Skin epidermis (tissue), 12 donors: ENCODE results near the gene WAC.
"Not testable (repeated sequence)": the region's sequence is repeated elsewhere in the genome, so short reads cannot be mapped to it uniquely, and the experiment has no call there.

Experiments used
- H3K27ac ChIP-seq, 21 experiments: fragments of 200-600 bp; sonication (generic) in 11 of 21; one replicate each; pipeline ENCODE4 v1.5.0; 2020; ENCODE audit warnings: mild to moderate bottlenecking in 3 of 21, inconsistent platforms in 2 of 21, moderate library complexity in 2 of 21
- H3K4me3 ChIP-seq, 7 experiments: fragments of 200-600 bp; sonication (generic) in 2 of 7; one replicate each; pipeline ENCODE4 v1.5.0; 2020; ENCODE audit warnings: inconsistent platforms in 2 of 7, mild to moderate bottlenecking in 2 of 7, moderate library complexity in 1 of 7

Gene WAC

DNA sequence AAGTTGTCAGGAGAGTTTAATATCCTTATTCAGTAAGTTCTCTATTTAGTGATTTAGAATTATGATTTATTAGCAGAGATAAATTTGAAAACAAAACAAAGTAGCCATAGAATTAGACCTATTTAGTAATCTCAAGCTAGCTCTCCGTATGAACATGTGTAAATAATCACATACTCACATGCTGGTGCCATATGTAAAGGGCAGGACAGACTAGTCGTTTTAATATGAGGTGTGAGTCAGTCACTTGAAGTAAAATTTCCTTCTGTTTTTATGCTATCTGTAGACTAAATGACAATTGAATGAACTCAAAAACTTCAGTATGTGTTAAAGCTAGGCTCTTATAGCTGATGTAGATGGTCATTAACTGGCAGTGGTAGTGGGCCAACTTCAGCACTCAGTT, 67.1 kb downstream of the WAC start:
- Histone ChIP-seq H3K27ac (no peak overlapping the region), H3K4me3 (no peak overlapping the region)

DNA sequence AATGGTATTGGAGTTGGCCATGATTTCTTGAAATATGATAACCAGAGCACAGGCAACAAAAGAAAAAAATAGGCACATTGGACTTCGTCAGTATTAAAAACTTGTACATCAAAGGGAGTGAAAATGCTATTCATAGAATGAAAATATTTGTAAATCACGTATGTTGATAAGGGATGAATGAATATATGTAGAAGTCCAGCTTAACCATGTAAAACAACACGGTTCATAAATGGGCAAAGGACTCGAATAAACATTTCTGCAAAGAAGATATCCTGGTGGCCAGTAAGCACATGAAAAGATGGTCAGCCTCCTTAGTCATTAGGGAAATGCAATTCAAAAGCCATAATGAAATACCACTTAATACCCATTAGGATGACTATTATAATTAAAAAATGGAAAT, 68.1 kb downstream of the WAC start:
- Histone ChIP-seq H3K4me3 (no peak overlapping the region), H3K27ac (no peak overlapping the region)

DNA sequence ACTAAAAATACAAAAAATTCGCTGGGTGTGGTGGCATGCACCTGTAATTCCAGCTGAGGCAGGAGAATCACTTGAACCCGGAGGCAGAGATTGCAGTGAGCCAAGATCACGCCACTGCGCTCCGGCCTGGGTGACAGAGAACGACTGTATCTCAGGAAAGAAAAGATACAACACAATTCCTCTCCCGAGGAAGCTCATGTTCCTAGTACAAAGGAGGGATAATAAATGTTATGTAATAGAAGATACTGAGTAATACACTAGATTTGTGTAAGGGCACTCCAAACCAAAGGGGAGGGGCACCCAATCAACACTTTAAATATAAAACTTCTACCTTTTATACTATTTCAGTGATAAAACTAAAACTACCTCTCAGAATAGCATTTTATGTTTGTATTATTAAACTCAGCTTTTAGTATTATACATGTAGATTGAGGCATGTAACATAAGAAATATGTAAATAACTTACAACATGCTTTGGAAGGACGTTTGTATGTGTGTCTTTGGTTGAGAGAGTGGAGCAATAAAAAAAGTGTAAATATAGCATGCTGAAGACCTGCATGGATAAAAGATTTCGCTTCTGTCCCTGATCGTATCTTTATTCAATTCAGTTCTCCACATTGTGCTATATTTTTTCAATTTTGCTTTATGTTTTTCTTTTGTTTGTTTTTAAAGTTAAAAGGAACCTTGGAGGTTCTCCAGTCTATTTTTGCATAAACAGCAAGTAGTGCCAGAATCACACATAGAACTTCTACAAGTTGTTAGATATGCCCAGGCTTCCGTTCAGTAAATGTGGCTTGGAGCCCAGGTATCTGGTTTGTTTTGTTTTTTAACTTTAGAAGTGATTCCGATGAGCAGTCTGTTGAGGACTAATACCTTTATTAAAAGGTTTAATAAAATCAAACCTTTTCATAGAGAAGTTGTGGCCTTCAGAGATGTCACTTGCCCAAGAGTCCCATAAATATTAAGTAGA, 71.9 kb downstream of the WAC start:
- H3K4me3 ChIP-seq: no peak overlapping the region
- no peak overlapping the region for H3K27ac ChIP-seq

DNA sequence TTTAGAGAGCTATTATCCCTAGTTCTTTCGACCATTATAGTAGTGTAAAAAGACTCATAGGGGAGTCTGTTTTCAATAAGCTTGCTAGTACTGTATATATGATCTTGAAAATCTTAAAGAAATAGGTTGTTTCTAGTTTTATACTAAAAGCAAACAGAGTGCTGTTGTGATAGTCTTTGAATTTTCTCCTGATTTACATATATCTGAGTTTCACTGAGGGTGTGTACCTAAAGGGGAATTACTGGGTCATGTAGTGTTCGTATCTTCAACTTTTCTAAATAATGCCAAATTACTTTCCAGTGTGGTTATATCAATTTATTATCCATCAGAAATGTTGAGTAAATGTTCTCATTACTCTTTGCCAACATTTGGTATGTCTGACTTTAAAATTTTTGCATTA, 73.7 kb downstream of the WAC start:
- no peak overlapping the region for H3K27ac ChIP-seq
- no peak overlapping the region for H3K4me3 ChIP-seq

DNA sequence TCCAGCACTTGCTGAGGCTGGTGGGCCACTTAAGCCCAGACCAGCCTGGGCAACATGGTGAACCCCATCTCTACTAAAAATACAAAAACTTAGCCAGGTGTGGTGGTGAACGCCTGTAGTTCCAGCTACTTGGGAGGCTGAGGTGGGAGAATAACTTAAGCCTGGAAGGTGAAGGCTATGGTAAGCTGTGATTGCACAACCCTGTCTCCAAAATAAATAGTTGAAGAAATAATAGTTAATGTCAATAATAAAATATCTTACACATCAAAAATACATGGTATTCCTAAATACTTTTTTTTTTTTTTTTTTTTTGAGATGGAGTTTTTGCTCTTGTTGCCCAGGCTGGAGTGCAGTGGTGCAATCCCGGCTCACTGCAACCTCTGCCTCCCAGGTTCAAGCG, 76.7 kb downstream of the WAC start:
- not testable (repeated sequence) for H3K27ac ChIP-seq

DNA sequence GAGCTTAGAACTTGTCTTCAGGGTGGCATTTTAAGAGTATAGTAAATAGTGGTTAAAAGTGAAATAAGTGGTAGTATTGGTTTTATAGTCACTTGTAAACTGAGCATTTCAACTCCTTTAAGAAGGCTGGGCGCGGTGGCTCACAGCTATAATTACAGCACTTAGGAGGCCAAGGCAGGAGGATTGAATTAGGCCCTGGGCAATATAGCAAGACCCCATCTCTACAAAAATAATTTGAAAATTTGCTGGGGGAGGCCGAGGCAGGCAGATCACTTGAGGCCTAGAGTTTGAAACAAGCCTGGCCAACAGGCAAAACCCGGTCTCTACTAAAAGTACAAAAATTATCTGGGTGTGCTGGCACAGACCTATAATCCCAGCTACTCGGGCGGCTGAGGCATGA, 80.0 kb downstream of the WAC start:
- Histone ChIP-seq H3K4me3 (no peak overlapping the region), H3K27ac (no peak overlapping the region)

More for the DNA sequence above, 76.7 kb downstream of the WAC start:
- not testable (repeated sequence) for H3K4me3 ChIP-seq

DNA sequence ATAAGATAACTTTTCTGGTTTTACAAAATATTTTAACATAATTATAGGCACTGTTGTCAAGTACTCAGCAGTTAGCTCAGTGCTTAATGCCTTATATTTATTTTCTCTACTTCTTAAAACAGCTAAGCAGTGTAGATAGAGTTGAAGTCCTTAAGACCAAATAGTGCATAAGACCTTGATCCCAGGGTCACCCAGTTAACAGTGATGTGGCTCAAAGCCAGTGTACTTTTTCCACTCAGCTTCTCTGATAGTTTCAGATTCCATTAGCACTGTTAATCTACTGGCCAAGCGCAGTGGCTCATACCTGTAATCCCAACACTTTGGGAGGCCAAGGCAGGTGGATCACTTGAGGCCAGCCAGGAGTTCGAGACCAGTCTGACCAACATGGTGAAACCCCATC, 83.6 kb downstream of the WAC start:
- Histone ChIP-seq H3K4me3 (no peak overlapping the region), H3K27ac (no peak overlapping the region)

DNA sequence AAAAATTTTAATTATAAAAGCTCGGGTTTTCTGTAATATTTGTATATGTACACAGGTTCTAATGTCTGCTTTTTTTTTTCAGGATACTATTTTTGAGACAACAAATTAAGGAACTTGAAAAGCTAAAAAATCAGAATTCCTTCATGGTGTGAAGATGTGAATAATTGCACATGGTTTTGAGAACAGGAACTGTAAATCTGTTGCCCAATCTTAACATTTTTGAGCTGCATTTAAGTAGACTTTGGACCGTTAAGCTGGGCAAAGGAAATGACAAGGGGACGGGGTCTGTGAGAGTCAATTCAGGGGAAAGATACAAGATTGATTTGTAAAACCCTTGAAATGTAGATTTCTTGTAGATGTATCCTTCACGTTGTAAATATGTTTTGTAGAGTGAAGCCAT, 86.5 kb downstream of the WAC start:
- Histone ChIP-seq H3K27ac (no peak overlapping the region), H3K4me3 (no peak overlapping the region)

DNA sequence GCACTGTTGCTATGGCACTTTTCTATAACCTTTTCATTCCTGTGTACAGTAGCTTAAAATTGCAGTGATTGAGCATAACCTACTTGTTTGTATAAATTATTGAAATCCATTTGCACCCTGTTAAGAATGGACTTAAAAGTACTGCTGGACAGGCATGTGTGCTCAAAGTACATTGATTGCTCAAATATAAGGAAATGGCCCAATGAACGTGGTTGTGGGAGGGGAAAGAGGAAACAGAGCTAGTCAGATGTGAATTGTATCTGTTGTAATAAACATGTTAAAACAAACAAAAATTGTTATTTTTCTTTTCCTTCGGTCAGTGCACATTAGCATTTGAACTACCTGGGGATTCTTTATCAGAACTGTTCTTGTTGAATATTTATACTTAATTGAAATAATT, 87.3 kb downstream of the WAC start:
- H3K4me3 ChIP-seq: no peak overlapping the region
- no peak overlapping the region for H3K27ac ChIP-seq

DNA sequence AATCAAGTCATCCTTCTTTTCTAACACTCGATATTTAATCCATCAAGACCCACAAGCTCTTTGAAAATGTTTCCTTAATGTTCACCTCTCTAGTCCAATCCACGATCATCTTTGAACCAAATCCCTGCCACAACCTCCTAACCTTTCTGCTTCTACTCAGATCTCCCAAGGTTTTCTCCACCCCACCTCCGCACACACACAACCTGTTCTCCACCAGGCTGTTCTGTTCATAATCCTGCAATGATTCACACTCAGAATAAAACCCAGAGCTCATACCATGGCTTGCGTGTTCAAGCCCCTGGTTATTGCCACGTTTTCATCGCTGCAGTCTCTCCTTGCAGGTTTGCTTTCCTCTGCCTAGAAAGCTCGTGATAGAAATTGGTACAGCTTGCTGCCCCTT, 90.6 kb downstream of the WAC start:
- no peak overlapping the region for H3K4me3 ChIP-seq
- no peak overlapping the region for H3K27ac ChIP-seq

DNA sequence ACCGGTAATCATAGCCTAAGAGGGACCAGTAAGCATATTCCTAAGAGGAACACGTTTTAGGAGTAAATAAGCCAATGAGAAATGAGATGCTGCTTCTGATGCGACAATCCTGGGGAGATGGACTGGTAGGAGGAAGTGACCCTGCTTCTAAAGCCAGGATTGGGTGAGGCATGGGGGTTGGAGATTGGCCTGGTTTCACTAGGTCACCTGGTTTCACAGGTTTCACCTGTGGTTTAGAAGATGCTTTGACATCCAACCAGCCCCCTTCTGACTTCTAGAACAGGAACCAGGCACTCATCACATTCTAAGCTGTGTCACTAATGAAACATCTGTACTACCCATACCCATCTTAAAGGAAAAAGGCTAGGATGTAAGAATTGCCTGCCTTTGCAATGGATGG, 91.4 kb downstream of the WAC start:
- no peak overlapping the region for H3K27ac ChIP-seq
- no peak overlapping the region for H3K4me3 ChIP-seq

DNA sequence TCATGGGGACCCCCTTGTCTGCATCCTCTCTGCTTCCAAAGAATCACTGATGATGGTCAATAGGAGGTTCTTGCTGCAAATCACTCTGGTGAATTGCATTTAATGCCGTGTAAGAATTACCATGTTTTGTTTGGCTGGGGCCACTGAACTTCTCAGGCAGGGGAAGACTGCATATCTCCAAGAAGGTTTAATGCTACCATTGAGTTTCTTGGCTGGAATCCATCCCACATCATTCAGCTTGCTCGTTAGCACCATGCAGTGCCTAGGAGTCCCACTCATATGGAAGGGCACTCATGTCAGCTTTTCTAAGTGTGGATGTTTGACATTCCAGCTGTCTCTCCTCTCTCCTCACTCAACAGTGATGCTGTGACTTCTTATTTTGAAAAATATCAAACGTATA, 94.2 kb downstream of the WAC start:
- Histone ChIP-seq H3K27ac (no peak overlapping the region), H3K4me3 (no peak overlapping the region)

DNA sequence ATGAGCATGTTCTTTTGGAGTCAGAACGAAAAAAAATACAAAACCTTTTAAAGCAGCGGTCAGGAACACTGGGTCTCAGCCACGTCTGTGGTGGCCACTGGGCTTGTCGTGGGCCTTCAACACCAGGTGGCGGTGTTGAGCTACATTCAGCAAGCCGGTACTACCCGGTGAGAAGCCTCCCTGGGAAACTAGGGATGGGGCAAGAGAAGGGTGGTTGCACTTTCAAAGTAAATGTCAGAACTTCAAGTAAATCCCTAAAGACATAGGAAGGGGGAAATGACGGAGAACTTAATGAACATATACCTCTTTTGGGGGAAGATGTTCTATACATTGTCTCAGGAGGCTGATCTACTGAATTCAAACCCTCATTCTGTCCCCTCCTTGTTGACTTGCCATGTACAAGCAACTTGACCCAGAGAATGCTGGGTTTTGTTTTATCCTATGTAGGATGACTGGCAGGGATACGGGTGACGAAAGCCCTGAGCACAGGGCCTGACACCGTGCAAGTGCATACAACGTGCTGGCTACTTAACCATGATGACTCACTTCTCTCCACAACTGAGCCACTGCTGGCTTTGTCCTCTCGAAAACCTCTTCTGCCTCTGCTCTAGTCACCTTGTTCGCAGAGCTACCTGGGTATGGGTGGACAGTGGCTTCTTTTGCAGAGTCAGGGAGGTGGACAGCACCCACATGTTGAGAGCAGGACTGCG, 95.4 kb downstream of the WAC start:
- H3K4me3 ChIP-seq: no peak overlapping the region
- no peak overlapping the region for H3K27ac ChIP-seq

DNA sequence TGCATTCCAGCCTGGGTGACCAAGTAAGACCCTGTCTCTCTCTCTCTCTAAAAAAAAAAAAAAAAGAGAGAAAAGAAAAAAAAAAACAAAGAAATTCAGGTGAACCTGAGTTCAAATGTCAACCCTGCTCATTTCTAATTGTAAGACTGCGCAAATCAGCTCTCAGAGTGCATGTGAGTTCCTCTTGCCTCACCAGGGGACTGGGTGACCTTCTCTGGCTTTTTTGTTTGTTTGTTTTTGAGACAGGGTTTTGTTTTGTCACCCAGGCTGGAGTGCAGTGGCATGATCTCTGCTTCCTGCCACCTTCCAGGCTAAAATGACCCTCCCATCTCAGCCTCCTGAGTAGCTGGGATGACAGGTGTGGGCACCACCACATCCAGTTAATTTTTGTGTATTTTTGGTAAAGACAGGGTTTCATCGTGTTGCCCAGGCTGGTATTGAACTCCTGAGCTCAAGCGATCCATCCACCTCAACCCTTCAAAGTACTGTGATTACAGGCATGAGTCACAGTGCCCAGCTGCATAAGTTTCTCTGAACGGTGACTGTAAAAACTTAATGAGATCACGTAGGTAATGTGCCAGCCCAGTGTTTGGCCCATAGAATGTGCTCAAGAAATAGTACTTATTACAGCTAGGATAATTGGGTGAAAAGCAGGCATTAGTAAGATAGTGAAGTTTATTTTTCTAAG, 99.1 kb downstream of the WAC start:
- Histone ChIP-seq H3K4me3 (no peak overlapping the region), H3K27ac (no peak overlapping the region)

DNA sequence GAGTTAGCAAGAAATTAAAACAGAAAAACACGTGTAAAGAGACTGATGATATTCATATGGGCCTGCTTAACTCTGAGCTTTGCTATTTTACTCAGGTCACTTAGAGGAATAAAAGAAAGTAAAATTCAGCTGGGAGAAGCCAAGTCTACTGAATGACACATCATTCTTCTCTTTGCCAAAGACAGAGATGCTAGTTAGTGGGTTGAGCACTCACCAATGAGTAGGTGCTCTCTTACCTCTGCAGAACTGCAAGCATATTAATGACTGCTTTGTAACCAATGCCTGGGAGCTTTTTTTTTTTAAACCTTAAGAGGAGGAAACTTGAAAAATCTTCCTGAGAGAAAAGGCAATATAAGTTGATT, 99.6 kb downstream of the WAC start:
- no peak overlapping the region for H3K4me3 ChIP-seq
- no peak overlapping the region for H3K27ac ChIP-seq

DNA sequence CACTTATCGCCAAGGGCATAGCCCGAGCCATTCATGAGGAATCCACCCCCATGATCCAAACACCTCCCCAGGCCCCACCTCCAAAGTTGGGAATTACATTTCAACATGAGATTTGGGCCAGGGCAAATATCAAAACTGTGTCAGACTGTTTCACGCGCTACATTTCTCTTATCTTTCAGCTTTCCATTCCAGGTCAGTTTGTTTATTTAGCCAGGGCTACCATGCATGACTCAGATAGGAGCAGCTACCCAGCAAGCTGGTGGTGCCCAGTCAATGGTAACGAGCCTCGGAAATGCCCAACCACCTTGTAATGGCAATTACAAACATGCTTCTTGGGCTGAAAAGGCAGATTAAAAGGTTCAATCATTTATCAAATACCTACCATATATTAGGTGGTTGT, 100.8 kb downstream of the WAC start:
- Histone ChIP-seq H3K27ac (no peak overlapping the region), H3K4me3 (no peak overlapping the region)

DNA sequence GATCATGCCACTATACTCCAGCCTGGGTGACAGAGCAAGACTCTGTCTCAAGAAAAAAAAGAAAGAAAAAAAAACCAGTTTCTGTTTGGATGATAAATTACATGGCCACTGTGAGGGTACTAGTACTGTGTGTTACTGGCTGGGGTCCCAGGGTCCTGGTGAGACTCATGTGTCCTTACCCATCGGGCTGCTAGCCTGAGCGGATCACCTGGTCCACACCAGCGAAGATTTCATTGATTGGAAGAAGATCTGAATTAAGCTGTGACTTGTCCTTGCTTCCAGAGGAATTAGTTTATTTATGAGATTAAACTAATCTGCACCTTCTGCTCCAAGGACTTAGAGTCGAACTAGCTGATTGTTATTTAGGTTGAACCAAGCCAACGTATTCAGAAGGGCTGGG, 104.4 kb downstream of the WAC start:
- no peak overlapping the region for H3K4me3 ChIP-seq
- no peak overlapping the region for H3K27ac ChIP-seq

DNA sequence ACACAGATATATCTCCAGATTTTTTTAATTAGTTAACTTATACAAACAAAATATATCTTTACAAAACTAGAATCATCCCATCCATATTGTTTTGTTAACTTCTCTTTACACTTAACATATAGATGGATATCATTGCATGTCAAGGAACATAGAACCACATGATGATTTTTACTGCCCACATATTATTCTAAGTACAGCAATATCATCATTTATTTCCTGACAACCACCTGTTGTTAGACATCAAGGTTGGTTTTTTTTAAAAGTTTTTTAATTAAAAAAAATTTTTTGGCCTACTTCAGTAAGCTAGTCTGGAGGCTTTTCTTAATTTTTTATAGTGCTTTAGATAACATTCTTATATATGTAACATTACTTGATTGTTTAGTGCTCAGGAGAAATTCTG, 105.5 kb downstream of the WAC start:
- Histone ChIP-seq H3K27ac (no peak overlapping the region), H3K4me3 (no peak overlapping the region)

DNA sequence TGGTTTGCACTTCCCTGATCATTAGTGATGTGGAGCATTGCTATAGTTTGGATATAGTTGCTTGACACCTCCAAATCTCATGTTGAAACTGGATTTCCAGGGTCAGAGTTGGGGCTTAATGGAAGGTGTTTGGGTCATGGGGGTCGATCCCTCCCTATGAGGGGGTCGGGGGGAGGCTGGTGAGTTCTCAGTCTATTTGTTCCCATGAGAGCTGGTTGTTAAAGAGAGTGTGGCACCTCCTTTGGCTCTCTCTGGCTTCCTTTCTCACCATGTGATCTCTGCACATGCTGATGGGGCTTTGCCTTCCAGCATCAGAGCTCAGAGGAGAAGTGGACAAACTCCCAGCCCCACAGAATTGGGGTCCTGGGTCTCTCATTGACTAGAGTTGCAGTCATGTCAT, 107.6 kb downstream of the WAC start:
- no peak overlapping the region for H3K4me3 ChIP-seq
- H3K27ac ChIP-seq: no peak overlapping the region

DNA sequence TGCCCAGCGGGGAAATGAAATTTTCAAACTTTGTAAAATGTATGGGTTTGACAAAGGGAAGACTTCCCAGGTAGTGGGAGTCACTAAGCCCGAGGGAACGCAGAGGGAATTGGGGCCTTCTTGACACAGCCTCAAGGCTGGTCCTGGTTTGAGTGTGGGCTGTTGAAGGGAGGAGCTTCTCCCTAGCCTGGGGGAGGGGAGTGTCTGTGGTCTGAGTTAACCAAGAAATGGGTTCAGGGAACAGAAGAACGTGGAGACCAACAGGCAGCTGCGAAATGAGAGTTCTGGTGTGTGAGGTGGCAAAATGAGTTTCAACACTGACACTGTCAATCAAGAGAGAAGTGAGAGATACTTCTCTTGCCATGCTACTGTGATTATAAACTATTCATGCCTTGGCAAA, 111.7 kb downstream of the WAC start:
- H3K27ac ChIP-seq: no peak overlapping the region
- no peak overlapping the region for H3K4me3 ChIP-seq

DNA sequence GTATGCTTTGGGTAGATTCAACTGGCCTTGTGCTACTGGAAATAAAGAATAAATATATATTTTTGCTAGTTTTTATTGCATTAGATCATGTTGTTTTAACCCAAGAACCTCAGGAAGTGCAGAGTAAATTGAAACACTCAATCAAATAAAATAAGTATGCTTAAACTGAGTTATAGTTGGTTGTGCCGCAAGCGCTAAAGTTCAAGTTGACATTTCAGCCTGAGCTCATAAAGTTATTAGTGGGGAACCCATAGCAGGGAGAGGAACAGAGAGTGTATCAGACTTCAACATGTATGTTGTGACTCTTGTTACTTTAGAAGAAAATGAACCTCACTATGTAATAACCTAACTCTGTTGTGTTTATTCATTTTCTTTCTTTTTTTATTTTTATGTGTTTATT, 119.2 kb downstream of the WAC start:
- H3K4me3 ChIP-seq: no peak overlapping the region
- H3K27ac ChIP-seq: no peak overlapping the region
